Type B pancreatic cell (in vitro differentiated cells): ENCODE data around the gene PRRC2B. TPM values are rescaled to one million over a fixed set of nuclear protein-coding genes. Genes with fewer than 3 reads are reported as not detected.

Experiments used
- DNase-seq: peaks from one replicate; pipeline ENCODE4 v3.0.0; 2021; ENCODE audit warnings: mixed read lengths; ENCODE audit not compliant: unreplicated experiment; ENCODE audit errors: extremely low spot score
- H3K27ac Mint-ChIP-seq: 2 replicates; pipeline ENCODE4 v1.8.0; 2021; ENCODE audit warnings: mild to moderate bottlenecking, mixed read lengths
- H3K27me3 Mint-ChIP-seq: 2 replicates; pipeline ENCODE4 v1.8.0; 2021; ENCODE audit warnings: mixed read lengths
- H3K36me3 Mint-ChIP-seq: 2 replicates; pipeline ENCODE4 v1.8.0; 2021; ENCODE audit warnings: mixed read lengths
- H3K4me1 Mint-ChIP-seq: one replicate; pipeline ENCODE4 v1.8.0; 2021; ENCODE audit warnings: mixed read lengths; ENCODE audit not compliant: unreplicated experiment
- H3K4me3 Mint-ChIP-seq: 2 replicates; pipeline ENCODE4 v1.8.0; 2021; ENCODE audit warnings: mild to moderate bottlenecking, mixed read lengths
- H3K9me3 Mint-ChIP-seq: 2 replicates; pipeline ENCODE4 v1.8.0; 2021; ENCODE audit warnings: mixed read lengths
- CTCF ChIP-seq: fragments of 200-600 bp; sonication (generic); conservative IDR thresholded peaks from 2 replicates; pipeline ENCODE4 v1.5.0; 2021; ENCODE audit warnings: antibody characterized with exemption, mild to moderate bottlenecking
- total RNA-seq: library from RNA; stranded (reverse); gene quantifications from 2 replicates; pipeline ENCODE4 v1.2.1, GENCODE V29; 2021; ENCODE audit warnings: low replicate concordance

Gene PRRC2B
- total RNA-seq, 1 donor from 2014 or later: 300 TPM

DNA sequence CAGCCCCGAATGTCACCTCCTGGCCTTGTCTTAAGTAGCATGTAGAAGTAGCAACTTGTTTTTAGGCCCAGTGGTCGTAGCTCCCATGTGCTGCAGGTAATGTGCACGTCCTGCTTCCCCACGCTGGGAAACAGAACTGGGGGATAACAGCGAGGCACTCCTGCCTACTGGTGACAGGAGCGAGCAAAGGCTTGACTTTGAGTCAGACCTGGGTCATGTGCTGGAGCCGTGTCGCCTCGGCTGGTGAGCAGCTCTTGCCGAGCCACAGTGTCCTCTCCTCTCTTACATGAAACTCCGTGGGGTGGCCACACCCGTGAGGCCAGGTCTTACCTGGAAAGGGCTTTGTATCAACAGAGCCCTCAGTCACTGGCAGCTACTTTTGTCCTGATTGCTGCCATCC is 91.3 kb downstream of the PRRC2B start:
- DNase-seq: no peak
- Mint-ChIP-seq H3K36me3 (peaks cover 25% of the 10 kb centered on the region), H3K4me3 (no peak overlapping the region), H3K27me3 (no peaks in the 10 kb centered on the region), H3K27ac (peak overlapping the region; percentile 46), H3K4me1 (no peaks in the 10 kb centered on the region), H3K9me3 (no peaks in the 10 kb centered on the region)
- TF ChIP-seq CTCF: no peak

- TF ChIP-seq CTCF: no peak
- Mint-ChIP-seq H3K27me3 (no peaks in the 10 kb centered on the region), H3K9me3 (no peaks in the 10 kb centered on the region), H3K36me3 (peaks cover 30% of the 10 kb centered on the region), H3K27ac (peak overlapping the region; percentile 46), H3K4me1 (no peaks in the 10 kb centered on the region), H3K4me3 (no peak overlapping the region)
- DNase-seq: no peak
These were observed 92.0 kb downstream of the PRRC2B start for GRCh38 chr9:131485728-131486422.

GRCh38 chr9:131487001-131487400 is 93.1 kb downstream of the PRRC2B start:
- Mint-ChIP-seq H3K27me3 (no peaks in the 10 kb centered on the region), H3K27ac (peak overlapping the region; percentile 36), H3K36me3 (peaks cover 29% of the 10 kb centered on the region), H3K4me3 (no peak overlapping the region), H3K4me1 (no peaks in the 10 kb centered on the region), H3K9me3 (no peaks in the 10 kb centered on the region)
- TF ChIP-seq CTCF: no peak
- DNase-seq: no peak

DNA sequence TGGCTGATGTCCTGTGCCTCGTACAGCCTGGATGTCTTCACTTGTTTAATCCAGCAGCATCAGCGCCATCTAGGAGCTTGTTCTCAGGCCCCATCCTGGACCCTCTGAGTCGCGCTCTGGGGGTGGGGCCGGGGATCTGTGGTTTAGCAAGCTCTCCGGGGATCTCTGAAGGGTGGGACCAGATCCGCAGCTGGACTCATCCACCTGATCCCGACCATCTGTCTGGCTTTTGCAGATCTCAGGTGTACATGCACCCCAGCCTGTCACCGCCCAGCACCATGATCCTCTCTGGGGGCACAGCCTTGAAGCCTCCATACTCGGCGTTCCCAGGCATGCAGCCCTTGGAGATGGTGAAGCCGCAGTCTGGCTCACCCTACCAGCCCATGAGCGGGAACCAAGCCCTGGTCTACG is 93.7 kb downstream of the PRRC2B start:
- H3K27ac Mint-ChIP-seq: no peak overlapping the region
- H3K36me3 Mint-ChIP-seq: peaks cover 27% of the 10 kb centered on the region
- H3K9me3 Mint-ChIP-seq: no peaks in the 10 kb centered on the region
- no peak for TF ChIP-seq CTCF
- no peaks in the 10 kb centered on the region for H3K27me3 Mint-ChIP-seq
- no peak overlapping the region for H3K4me3 Mint-ChIP-seq
- H3K4me1 Mint-ChIP-seq: no peaks in the 10 kb centered on the region
- DNase-seq: no peak

DNA sequence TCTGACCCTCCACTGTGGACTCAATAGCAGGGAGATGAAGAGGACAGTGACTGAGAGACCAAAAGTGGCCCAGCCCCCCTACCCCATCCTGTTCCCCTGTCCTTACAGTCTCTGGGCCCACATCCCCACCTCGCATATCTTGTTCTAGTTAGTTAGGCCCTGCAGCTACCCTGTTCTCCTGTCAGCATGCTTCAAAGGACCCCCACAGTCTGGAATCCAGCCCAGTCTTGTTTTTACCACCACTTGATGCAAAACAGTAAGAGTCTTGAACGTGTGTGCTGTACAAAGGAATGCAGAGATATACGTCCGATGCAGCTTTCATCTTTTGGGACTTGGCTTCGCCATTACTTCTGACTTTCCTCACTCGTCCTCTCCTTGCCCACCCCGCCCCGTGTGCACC is 96.6 kb downstream of the PRRC2B start:
- DNase-seq: no peak
- Mint-ChIP-seq H3K9me3 (no peaks in the 10 kb centered on the region), H3K36me3 (peaks cover 30% of the 10 kb centered on the region), H3K4me1 (no peaks in the 10 kb centered on the region), H3K27me3 (no peaks in the 10 kb centered on the region), H3K27ac (no peak overlapping the region), H3K4me3 (no peak overlapping the region)
- TF ChIP-seq CTCF: no peak
